ENCODE results near the gene CLDND1.

DNA sequence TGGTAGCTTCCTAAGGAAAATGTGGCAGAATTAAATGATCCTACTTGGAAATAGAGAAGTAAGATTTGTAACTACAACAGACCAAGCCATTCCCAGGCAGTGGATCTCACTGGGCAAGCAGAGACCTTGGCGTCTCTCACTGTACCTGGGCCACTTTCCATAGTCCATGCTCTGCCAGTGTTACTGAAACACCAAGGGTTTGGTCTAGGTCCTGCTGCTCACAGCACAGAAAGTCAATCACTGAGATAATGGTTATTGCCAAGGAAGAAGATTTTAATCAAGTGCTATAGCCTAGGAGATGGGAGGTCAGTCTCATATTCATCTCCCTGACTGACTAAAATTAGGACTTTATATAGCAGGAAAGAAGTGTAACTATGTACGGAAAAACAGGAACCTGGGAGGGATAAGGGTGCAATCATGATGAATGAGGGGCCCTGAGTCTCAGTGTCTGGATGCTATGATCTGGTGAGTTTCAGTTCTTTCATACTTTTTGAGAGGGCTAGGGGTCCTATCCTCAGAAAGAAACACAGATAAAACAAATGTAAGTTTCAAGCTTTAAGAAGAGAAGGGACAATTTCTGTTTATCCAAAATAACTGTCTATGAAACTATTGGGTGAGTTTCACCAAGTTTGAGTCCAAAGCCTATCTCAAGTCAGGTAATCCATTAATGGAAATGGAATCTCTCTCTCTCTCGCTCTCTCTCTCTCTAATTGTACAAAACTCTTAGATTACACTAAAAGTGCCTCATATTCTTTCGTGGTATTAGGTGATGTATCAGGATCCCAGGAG, 29.7 kb upstream of the CLDND1 start:
- TF ChIP-seq, protein P1, sequence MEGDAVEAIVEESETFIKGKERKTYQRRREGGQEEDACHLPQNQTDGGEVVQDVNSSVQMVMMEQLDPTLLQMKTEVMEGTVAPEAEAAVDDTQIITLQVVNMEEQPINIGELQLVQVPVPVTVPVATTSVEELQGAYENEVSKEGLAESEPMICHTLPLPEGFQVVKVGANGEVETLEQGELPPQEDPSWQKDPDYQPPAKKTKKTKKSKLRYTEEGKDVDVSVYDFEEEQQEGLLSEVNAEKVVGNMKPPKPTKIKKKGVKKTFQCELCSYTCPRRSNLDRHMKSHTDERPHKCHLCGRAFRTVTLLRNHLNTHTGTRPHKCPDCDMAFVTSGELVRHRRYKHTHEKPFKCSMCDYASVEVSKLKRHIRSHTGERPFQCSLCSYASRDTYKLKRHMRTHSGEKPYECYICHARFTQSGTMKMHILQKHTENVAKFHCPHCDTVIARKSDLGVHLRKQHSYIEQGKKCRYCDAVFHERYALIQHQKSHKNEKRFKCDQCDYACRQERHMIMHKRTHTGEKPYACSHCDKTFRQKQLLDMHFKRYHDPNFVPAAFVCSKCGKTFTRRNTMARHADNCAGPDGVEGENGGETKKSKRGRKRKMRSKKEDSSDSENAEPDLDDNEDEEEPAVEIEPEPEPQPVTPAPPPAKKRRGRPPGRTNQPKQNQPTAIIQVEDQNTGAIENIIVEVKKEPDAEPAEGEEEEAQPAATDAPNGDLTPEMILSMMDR (IDR thresholded peaks at IDR 0.05): no peak
- TF ChIP-seq POLR2A (IDR thresholded peaks at IDR 0.05): no peak

Data from esophagus squamous epithelium (tissue), 4 donors.